Measurements from ENCODE around the gene KCTD16.

The KCTD16 gene

DNA sequence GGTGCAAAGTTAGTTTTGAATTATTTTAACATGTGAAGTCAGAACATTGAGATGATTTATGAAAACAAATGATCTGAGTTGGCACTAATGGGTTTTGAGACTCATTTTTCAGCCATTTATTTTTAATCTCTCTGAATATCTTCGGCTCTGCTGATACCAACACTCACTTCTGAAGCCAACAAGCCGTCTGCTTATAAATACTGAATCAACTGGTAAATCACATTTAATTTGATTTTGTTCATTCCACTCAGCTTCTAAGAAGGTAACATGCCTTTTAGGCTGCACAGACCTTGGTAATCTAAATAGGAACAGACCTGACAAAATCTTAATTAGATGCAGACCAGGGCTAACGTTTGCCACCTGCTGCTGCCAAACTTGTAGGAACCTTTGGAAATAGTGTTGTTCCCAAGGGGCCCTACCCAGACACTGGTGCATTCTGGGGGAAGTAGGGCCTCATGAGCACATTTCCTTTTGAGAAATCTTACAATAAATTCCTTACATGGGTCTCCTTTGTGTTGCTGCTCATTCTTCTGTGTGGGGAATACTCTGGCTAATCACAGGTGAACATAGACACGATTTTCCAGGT is 182.2 kb downstream of the KCTD16 start:
- no peak for DNase-seq

DNA sequence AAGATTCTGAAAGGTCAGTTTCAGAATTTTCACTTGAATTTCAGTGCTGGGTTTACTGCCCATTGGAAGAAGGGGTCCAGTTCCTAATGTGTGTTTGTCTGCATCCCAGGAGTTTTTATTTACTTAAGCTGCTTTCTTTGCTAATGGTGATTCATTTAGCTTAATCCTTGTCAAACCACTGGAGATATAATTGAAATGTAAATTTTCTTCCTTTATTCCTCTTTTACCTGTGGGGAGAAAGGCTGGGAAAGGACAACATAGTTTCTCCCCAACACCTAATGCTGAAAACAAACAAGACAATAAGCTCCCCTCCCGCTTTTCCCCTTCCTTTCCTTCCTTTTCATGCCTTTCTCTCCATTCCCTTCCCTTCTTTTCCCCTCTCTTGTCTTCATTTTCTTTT is 185.8 kb downstream of the KCTD16 start:
- no peak for DNase-seq

DNA sequence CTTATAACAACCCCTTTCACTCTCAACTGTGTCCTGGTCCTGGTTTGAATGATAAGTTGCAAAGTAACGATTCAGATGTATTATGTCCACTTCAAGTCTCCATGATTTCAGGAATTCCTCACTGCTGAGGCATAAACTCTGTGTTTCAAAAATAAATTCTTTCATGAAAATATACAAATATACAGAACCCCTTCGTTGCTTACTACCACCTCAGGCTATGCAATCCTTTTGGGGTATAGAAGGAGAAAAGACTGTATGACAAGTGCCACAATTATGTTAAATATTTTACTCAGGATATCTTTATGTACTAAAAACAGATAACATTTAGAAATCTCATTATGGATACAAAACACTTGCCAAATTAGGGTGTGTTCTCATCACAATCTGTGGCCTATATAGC is 190.7 kb downstream of the KCTD16 start:
- no peak for DNase-seq

DNA sequence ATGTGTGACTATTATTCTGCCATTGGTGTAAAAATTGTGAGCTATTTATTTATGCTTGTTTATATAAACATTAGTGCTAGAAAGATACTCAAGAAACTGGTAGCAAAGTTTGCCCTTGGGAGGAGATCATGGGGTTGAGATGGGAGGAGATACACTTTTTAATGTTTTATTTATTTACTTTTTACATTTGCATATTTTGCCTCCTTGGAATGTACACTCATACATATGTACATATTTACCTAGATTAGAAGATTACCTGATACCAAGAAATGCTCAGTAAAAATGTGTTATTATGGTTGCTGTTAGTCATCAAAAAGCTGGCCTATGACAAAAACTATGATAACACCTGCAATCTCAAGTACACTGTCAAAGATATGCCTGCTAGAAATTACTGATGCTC is 195.2 kb downstream of the KCTD16 start:
- DNase-seq: no peak

- no peak for DNase-seq
Observed at GRCh38 chr5:144367991-144368390, 197.3 kb downstream of the KCTD16 start.

GRCh38 chr5:144368556-144368955 is 197.9 kb downstream of the KCTD16 start:
- no peak for DNase-seq

- no peak for DNase-seq
Observed at GRCh38 chr5:144369006-144369405, 198.3 kb downstream of the KCTD16 start.

DNA sequence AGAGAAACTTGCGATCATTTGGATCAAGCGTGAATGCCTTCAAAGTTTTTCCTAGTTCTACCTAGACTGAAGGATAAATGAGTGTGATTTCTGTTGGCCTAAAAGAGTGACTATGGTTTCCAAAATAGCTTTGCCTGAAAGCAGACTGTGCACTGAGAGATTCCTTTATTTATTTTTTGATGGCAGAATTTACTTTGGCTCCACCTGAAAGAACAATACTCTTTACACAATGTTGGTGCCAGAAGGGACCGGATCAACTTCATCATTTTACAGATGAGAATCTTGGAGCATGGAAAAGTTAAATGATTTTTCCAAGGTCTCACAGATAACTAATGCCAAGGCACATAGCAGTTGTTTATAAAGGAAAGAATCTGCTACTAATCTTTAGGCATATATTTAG is 199.6 kb downstream of the KCTD16 start:
- DNase-seq: no peak

DNA sequence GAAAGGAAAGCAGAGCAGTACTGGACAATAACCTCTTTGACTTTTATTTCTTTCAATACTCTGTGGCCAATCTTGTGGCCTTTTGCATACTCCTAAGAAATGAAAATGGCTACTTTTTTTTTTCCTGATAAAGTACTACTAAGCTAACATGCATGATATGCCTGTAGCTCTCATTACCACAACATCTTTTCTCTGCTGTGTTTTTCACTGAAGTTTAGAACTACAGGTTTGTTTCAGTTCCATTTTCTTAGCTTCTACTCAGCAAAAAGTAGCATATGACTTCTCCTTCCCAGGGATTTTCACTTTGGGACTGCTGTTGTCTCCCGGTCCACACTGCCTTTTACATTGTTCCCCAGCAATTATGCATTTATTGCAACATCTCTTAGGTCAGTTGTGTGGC is 204.0 kb downstream of the KCTD16 start:
- no peak for DNase-seq

DNA sequence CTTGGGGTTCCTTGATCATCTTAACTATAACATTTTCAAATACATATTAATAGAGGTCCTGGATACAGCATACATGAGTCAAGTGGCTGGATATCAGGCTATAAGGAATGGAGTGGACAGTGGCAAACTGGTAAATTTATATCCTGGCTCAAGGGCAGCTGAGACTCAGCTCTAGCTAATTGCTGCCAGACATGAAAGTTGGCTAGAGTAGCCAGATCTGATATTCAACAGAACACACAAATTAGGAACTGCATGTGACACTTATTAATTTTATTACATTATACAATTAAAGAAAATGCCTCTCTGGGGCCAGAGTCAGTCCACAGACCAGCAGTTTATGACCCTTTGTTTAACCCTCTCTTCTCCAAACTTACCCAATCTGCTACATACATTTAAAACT is 206.5 kb downstream of the KCTD16 start:
- no peak for DNase-seq

DNA sequence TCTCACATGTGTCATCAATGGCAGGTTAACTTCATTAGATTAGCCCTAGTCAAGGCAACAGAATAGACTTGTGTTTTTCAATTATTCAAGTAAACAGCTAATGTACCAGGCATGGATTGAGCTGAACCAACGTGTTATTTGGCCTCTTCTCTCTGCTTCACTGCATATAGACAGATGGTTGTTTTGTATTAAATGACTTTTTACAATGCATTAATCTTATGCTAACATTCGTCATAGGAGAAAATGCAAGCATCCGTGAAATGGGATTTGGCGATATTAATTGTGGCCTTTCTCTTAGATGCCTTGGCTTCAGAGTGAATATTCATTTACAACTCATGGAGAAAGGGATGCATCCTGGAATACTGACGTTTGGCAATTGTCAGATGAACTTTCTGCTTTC is 208.0 kb downstream of the KCTD16 start:
- DNase-seq: no peak

DNA sequence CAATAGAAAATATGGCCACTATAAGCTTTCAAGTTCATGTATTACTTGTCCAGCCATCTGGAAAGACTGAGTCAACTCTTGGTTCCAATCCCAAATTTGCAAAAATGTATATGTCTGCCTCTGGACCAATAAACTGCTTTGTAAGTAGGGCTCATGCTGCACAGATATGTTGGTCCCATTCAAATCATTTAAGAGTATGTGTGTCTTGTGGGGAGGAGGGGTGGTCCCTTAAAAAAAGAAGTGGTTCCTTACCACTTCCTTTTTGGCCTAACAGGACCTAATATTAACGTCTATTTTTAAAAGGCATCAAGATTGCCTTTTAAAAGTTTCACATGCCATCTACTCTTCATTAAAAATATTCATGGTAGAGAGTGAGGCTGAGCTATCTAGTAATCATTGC is 214.9 kb downstream of the KCTD16 start:
- no peak for DNase-seq

DNA sequence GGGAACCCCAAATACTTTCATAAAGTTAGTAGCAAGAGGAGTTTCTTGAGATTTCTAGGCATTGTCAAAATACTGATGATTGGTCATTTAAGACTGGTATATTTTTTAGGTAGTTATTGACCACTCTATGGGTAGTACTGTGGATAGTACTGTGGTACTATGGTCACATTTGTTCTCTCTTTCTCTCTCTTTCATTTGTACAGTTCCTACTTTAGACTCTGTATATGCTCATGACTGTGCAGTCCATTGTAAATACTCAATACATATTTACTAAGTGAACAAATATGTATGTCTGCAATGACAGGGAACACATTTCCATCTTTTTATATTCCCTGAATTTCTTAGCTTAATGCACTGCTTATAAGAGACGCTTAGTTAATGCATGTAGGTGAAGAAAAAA is 215.6 kb downstream of the KCTD16 start:
- DNase-seq: no peak

DNA sequence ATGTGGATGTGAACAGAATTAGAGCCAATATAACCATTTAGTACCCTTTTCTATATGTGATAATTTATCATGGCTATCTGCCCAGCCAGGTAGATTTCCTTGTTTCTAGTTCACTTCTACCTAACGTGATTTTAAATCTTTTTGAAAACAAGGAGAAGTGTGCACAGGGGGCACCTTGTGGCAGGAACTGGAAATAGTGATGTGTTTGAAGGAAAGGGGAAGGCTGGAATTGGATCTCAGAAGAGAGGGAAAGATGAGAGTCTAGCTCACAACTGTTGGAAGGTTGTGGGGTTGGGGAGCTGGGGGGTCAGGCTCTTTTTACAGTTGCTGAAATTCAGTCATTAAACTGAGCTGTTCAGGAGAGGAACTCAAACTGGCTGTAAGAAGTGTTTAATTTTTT is 219.5 kb downstream of the KCTD16 start:
- DNase-seq: no peak

- no peak for DNase-seq
Observed at GRCh38 chr5:144391044-144391443, 220.4 kb downstream of the KCTD16 start.

DNA sequence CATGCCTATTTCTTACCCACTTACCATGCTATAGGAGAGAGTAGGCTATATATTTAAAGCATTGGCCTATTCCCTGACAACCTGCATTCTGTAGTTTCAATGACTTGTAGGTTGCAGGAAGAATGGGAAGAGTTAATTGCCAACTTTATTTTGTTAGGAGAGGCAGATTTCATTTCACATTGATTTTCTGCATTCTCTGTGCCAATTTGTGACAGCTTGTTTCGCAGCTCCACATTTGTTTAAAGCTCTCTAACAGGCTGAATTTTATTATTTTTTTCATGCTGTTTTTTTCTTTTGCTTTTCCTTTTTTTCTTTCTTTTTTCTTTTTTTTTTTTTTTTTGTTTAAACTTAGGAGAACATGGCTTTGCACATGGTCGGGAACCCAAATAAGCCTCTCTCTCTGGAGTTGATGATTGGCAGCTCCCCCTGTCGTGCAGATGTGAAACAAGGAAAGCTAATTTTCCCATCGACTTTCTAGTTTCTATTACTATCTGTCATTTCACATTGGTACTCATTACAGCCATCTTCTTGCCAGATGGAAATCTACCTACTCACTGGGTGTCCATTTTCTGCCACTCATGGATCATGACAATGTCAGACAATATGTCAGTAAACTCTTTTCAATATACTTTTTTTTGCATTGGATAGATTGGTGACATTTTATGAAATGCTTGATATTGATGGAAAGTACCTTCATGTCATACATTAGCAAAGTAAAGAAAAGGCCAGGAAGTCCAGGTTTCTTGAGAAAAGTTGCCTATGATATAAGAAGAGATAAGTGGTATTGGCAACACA is 223.2 kb downstream of the KCTD16 start:
- DNase-seq: no peak

GRCh38 chr5:144395704-144396103 is 225.0 kb downstream of the KCTD16 start:
- no peak for DNase-seq

DNA sequence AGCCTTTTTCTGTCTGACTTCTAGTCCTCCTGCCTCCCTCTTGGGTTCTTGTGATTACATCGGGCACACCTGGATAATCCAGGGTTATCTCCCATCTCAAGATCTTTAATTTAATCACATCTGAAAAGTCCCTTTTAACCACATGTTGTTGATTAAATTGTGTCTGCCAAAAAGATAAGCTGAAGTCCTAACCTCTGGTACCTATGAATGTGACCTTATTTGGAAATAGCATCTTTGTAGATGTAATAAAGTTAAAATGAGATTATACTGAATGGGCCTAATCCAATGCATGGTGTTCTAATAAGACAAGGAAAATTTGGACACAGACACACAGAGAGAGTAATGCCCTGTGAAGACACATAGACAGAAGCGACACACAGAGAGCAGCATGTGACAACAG is 232.4 kb downstream of the KCTD16 start:
- DNase-seq: no peak

- DNase-seq: no peak
Observed at GRCh38 chr5:144403817-144404420, 233.2 kb downstream of the KCTD16 start.

DNA sequence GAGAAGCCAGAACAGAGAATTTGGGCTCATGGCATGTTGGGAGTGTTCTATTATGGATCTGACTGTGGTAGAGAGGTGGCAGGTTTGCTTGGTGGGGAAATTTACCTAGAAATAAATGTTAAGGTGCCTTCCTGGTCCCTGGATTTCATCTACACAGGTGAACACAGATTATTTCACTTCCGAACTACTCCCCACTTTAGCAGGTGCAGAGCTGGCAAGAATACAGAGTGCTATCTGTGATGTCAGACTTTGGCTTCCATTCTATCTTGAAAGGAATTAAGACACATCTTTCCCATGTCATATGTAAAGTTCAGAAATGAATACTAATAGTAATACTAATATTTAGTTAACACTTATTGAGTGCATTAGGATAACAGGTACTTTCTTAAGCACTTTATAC is 234.0 kb downstream of the KCTD16 start:
- no peak for DNase-seq

DNA sequence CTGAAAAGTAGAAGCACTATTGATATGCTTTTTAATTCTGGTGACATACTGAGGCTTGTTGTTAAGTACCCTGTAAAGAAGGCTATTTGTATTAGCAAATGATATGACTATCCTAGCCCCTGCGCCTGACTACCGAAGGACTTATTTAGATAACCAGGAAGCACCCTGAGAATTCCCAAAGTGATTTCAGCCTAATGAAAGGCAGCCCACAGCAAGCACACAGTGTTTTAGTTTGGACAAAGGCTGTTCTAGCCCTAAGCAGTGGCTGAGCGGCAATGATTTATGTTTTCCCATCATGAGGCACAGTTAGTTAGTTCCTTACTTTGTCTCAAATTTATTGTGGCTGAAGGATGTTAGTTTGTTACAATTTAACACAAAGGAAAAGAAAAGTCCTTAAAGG is 235.3 kb downstream of the KCTD16 start:
- DNase-seq: no peak

DNA sequence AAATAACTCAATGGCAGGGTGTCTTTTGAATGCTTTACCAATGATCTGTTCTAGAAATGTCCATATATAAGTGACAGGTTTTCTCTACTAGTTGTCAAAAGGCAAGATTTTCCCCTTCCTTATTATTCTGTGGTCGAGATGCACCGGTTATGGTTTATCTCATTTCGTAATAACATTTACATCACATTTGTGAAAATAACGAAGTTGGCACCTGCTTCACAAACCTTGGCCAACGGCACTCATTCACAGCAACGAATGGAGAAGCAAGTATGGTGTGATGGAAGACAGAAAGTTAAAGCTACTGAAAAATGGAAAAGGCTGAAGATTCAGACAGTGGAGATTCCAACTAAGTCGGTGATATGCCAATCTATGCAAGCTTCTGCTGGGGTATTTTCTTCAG is 235.8 kb downstream of the KCTD16 start:
- no peak for DNase-seq

GRCh38 chr5:144414202-144415029 is 243.7 kb downstream of the KCTD16 start:
- DNase-seq: no peak

DNA sequence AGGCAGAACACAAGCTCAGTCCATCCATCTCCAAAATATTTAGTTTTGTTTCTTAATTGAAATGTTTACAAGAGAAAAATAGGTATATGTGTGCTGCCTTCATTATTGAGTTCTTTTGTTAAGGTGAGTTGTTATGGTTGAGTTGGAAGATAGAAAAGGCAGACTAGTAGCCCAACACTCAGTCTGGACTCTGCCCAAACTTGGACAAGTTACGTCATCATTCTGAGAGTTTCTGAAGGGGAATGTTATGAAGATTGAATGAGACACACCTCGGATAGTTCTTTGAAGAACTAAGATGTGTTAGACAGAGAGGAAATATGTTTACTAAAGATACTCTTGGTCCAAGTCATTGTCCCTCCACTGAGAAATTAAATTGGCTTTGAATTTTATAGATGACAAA is 245.5 kb downstream of the KCTD16 start:
- no peak for DNase-seq
